WTC11 (cell line): ENCODE measurements around the gene CCL7. TPM values are rescaled to one million over a fixed set of nuclear protein-coding genes. Genes with fewer than 3 reads are reported as not detected.

ENCODE experiments used
- ATAC-seq: fragments of 200-7000 bp; cut with Tn5 transposase; 2 replicates; pipeline ENCODE4 v1.10.0; 2021; ENCODE audit warnings: mild to moderate bottlenecking, moderate library complexity
- CTCF ChIA-PET: fragments of 300-600 bp; sonication (Branson Sonifier 250); formaldehyde crosslinking; loops from one replicate; lab custom pipeline; 2021; ENCODE audit warnings: antibody characterized with exemption; lab: Charles Lee
- POLR2A ChIA-PET: fragments of 350-600 bp; sonication (Branson Sonifier 250); formaldehyde crosslinking; loops from one replicate; lab custom pipeline; 2021; ENCODE audit warnings: antibody characterized with exemption; lab: Charles Lee
- DNase-seq: peaks from one replicate; pipeline ENCODE4 v3.0.0; 2021; ENCODE audit warnings: low spot score
- H3K27ac Mint-ChIP-seq: 2 replicates; pipeline ENCODE4 v1.8.0; 2021; ENCODE audit warnings: mixed read lengths
- H3K27me3 Mint-ChIP-seq: 2 replicates; pipeline ENCODE4 v1.8.0; 2021; ENCODE audit warnings: low read depth, mild to moderate bottlenecking, moderate library complexity, mixed read lengths
- H3K36me3 Mint-ChIP-seq: 2 replicates; pipeline ENCODE4 v1.8.0; 2021; ENCODE audit warnings: mixed read lengths
- H3K4me1 Mint-ChIP-seq: 2 replicates; pipeline ENCODE4 v1.8.0; 2022; ENCODE audit warnings: mixed read lengths
- H3K4me3 Mint-ChIP-seq: 2 replicates; pipeline ENCODE4 v1.8.0; 2021; ENCODE audit warnings: mild to moderate bottlenecking, moderate library complexity, mixed read lengths
- H3K9me3 Mint-ChIP-seq: 2 replicates; pipeline ENCODE4 v1.8.0; 2021; ENCODE audit warnings: mixed read lengths
- ARID4B ChIP-seq: sonication (generic); formaldehyde crosslinking; IDR thresholded peaks from 2 replicates; pipeline ENCODE4 v1.8.0; 2023; ENCODE audit warnings: missing genetic modification reagents, mild to moderate bottlenecking, borderline replicate concordance
- ATF3 ChIP-seq: sonication (generic); formaldehyde crosslinking; conservative IDR thresholded peaks from 2 replicates; pipeline ENCODE4 v1.8.1; 2022; ENCODE audit warnings: mild to moderate bottlenecking, missing genetic modification reagents
- CREM ChIP-seq: sonication (generic); formaldehyde crosslinking; IDR thresholded peaks from 2 replicates; pipeline ENCODE4 v1.8.1; 2022; ENCODE audit warnings: mild to moderate bottlenecking, missing genetic modification reagents, moderate library complexity
- E2F5 ChIP-seq: sonication (generic); formaldehyde crosslinking; IDR thresholded peaks from 2 replicates; pipeline ENCODE4 v1.8.1; 2022; ENCODE audit warnings: mild to moderate bottlenecking, moderate library complexity, missing genetic modification reagents
- ELF4 ChIP-seq: sonication (generic); formaldehyde crosslinking; IDR thresholded peaks from 2 replicates; pipeline ENCODE4 v1.8.1; 2022; ENCODE audit warnings: low read depth, mild to moderate bottlenecking, moderate library complexity, missing genetic modification reagents
- EMX1 ChIP-seq: fragments of 250-450 bp; sonication (Bioruptor Pico); IDR thresholded peaks from 2 replicates; pipeline ENCODE4 v1.8.0; 2021; ENCODE audit warnings: mild to moderate bottlenecking
- ESRRA ChIP-seq: sonication (generic); formaldehyde crosslinking; IDR thresholded peaks from 2 replicates; pipeline ENCODE4 v1.8.1; 2022; ENCODE audit warnings: mild to moderate bottlenecking, missing genetic modification reagents, borderline replicate concordance
- FOXK1 ChIP-seq: sonication (generic); formaldehyde crosslinking; IDR thresholded peaks from 2 replicates; pipeline ENCODE4 v1.8.0; 2022; ENCODE audit warnings: mild to moderate bottlenecking, moderate library complexity, missing genetic modification reagents
- KAT7 ChIP-seq: sonication (generic); formaldehyde crosslinking; IDR thresholded peaks from 2 replicates; pipeline ENCODE4 v1.8.1; 2023; ENCODE audit warnings: missing genetic modification reagents, mild to moderate bottlenecking, borderline replicate concordance
- MAX ChIP-seq: sonication (generic); formaldehyde crosslinking; IDR thresholded peaks from 2 replicates; pipeline ENCODE4 v1.8.0; 2022; ENCODE audit warnings: mild to moderate bottlenecking, missing genetic modification reagents
- NR2C2 ChIP-seq: sonication (generic); formaldehyde crosslinking; IDR thresholded peaks from 2 replicates; pipeline ENCODE4 v1.8.0; 2022; ENCODE audit warnings: mild to moderate bottlenecking, missing genetic modification reagents
- OVOL2 ChIP-seq: fragments of 250-450 bp; sonication (Bioruptor Pico); IDR thresholded peaks from 2 replicates; pipeline ENCODE4 v1.9.0; 2021; ENCODE audit warnings: mild to moderate bottlenecking, borderline replicate concordance
- PREB ChIP-seq: sonication (generic); formaldehyde crosslinking; IDR thresholded peaks from 2 replicates; pipeline ENCODE4 v1.8.1; 2022; ENCODE audit warnings: mild to moderate bottlenecking, missing genetic modification reagents, moderate library complexity, borderline replicate concordance
- RORB ChIP-seq: fragments of 250-450 bp; sonication (Bioruptor Pico); IDR thresholded peaks from 2 replicates; pipeline ENCODE4 v1.9.0; 2021; ENCODE audit warnings: mild to moderate bottlenecking
- STAT6 ChIP-seq: sonication (generic); formaldehyde crosslinking; conservative IDR thresholded peaks from 2 replicates; pipeline ENCODE4 v1.8.1; 2023; ENCODE audit warnings: mild to moderate bottlenecking, low read depth, missing genetic modification reagents, moderate library complexity
- ZNF219 ChIP-seq: sonication (generic); formaldehyde crosslinking; IDR thresholded peaks from 2 replicates; pipeline ENCODE4 v1.8.0; 2023; ENCODE audit warnings: missing genetic modification reagents, mild to moderate bottlenecking, borderline replicate concordance
- ZNF232 ChIP-seq: sonication (generic); formaldehyde crosslinking; IDR thresholded peaks from 2 replicates; pipeline ENCODE4 v1.8.0; 2022; ENCODE audit warnings: mild to moderate bottlenecking, missing genetic modification reagents
- ZNF281 ChIP-seq: sonication (generic); formaldehyde crosslinking; IDR thresholded peaks from 2 replicates; pipeline ENCODE4 v1.8.0; 2023; ENCODE audit warnings: mild to moderate bottlenecking, missing genetic modification reagents
- ZNF396 ChIP-seq: fragments of 250-450 bp; sonication (Bioruptor Pico); IDR thresholded peaks from 2 replicates; pipeline ENCODE4 v1.8.0; 2021; ENCODE audit warnings: mild to moderate bottlenecking, moderate library complexity, borderline replicate concordance
- ZNF423 ChIP-seq: fragments of 250-450 bp; sonication (Bioruptor Pico); IDR thresholded peaks from 2 replicates; pipeline ENCODE4 v2.1.2; 2022; ENCODE audit warnings: mild to moderate bottlenecking, moderate library complexity
- total RNA-seq: library from RNA; stranded (reverse); gene quantifications from 3 replicates; pipeline ENCODE4 v1.2.3, GENCODE V29; 2021

The CCL7 gene
- total RNA-seq, 1 experiment from 2014 or later, result not detected

GRCh38 chr17:34255381-34255732 lies 14.7 kb upstream of the CCL7 start (continued):
- TF ChIP-seq ZNF219, result no peak

- peak overlapping the region; percentile 98; the same call in 1 of the 2 replicates for H3K27ac Mint-ChIP-seq
- no peak for ATAC-seq
- CTCF ChIA-PET, result interaction anchor here (1.2 to 3.1 kb wide), 2 partner anchors 105 to 107 kb away, joined by 3 to 28 read pairs; no protein-coding TSS in a partner anchor
Measured at GRCh38 chr17:34255841-34256240, 14.2 kb upstream of the CCL7 start.

More at GRCh38 chr17:34255841-34256240, 14.2 kb upstream of the CCL7 start:
- peaks cover 57% of the 10 kb centered on the region for H3K4me1 Mint-ChIP-seq
- H3K4me3 Mint-ChIP-seq, result peak overlapping the region; percentile 72
- TF ChIP-seq KAT7 (CRISPR knock-in tag), result no peak
- TF ChIP-seq MAX, result no peak
- no peak for TF ChIP-seq ATF3 (CRISPR knock-in tag)
- no peak for TF ChIP-seq E2F5 (CRISPR knock-in tag)
- no peak for TF ChIP-seq FOXK1
- no peak for TF ChIP-seq ZNF423
- TF ChIP-seq OVOL2 (CRISPR knock-in tag), result no peak
- no peak for TF ChIP-seq ZNF281 (CRISPR knock-in tag)
- no peak for TF ChIP-seq ZNF396 (CRISPR knock-in tag)
- no peak for TF ChIP-seq CREM (CRISPR knock-in tag)
- no peak for TF ChIP-seq ELF4 (CRISPR knock-in tag)
- TF ChIP-seq ZNF232, result no peak
- no peak for TF ChIP-seq RORB (CRISPR knock-in tag)
- TF ChIP-seq NR2C2, result no peak
- TF ChIP-seq ARID4B (CRISPR knock-in tag), result no peak
- no peak for TF ChIP-seq ESRRA (CRISPR knock-in tag)
- no peak for TF ChIP-seq STAT6 (CRISPR knock-in tag)
- TF ChIP-seq EMX1 (CRISPR knock-in tag), result no peak
- TF ChIP-seq PREB (CRISPR knock-in tag), result no peak
- TF ChIP-seq, all 79 proteins: peak for 0
- POLR2A ChIA-PET, result no interaction called here
- Mint-ChIP-seq H3K36me3 (no peaks in the 10 kb centered on the region), H3K9me3 (no peaks in the 10 kb centered on the region), H3K27me3 (peaks cover 29% of the 10 kb centered on the region)
- no peak for DNase-seq
